Loucy (cell line): ENCODE data around the gene ACVR2A.

Experiments used
- H2AFZ ChIP-seq: fragments of 200-600 bp; sonication (generic); 2 replicates; pipeline ENCODE4 v1.6.0; 2016; ENCODE audit warnings: antibody characterized with exemption, mild to moderate bottlenecking, low read length, moderate library complexity
- H3F3A ChIP-seq: fragments of 200-600 bp; 2 replicates; pipeline ENCODE4 v1.6.0; 2016; ENCODE audit warnings: antibody characterized with exemption, low read depth, mild to moderate bottlenecking
- H3K27me3 ChIP-seq: fragments of 200-600 bp; sonication (generic); 2 replicates; pipeline ENCODE4 v1.6.1; 2014; ENCODE audit warnings: low read length, mild to moderate bottlenecking; ENCODE audit not compliant: insufficient read depth, poor library complexity, severe bottlenecking
- H3K36me3 ChIP-seq: fragments of 200-600 bp; sonication (generic); 2 replicates; pipeline ENCODE4 v1.6.1; 2016; ENCODE audit warnings: low read length; ENCODE audit not compliant: insufficient read depth
- H3K4me1 ChIP-seq: fragments of 200-600 bp; sonication (generic); 2 replicates; pipeline ENCODE4 v1.5.1; 2014; ENCODE audit warnings: low read length, mild to moderate bottlenecking; ENCODE audit not compliant: insufficient read depth, poor library complexity, severe bottlenecking
- H3K4me2 ChIP-seq: fragments of 200-600 bp; sonication (generic); 2 replicates; pipeline ENCODE4 v1.6.0; 2014; ENCODE audit warnings: antibody characterized with exemption, low read length, low read depth, mild to moderate bottlenecking; ENCODE audit not compliant: poor library complexity, severe bottlenecking
- H3K4me3 ChIP-seq: fragments of 200-600 bp; sonication (generic); 2 replicates; pipeline ENCODE4 v1.5.1; 2014; ENCODE audit warnings: low read length, mild to moderate bottlenecking, mixed read lengths; ENCODE audit not compliant: poor library complexity, severe bottlenecking
- H3K79me2 ChIP-seq: fragments of 200-600 bp; sonication (generic); 2 replicates; pipeline ENCODE4 v1.6.1; 2014; ENCODE audit warnings: low read length; ENCODE audit not compliant: insufficient read depth
- H3K9ac ChIP-seq: fragments of 200-600 bp; sonication (generic); 2 replicates; pipeline ENCODE4 v1.6.0; 2014; ENCODE audit warnings: mild to moderate bottlenecking, low read depth, low read length, moderate library complexity; ENCODE audit not compliant: poor library complexity, severe bottlenecking
- H3K9me2 ChIP-seq: fragments of 200-600 bp; sonication (generic); replicated peaks from 2 replicates; pipeline ENCODE4 v1.6.1; 2016; ENCODE audit warnings: low read depth, low read length, mixed read lengths
- H3K9me3 ChIP-seq: fragments of 200-600 bp; sonication (generic); 2 replicates; pipeline ENCODE4 v1.6.1; 2014; ENCODE audit warnings: mild to moderate bottlenecking, antibody characterized with exemption, low read length, low read depth; ENCODE audit not compliant: insufficient read depth
- H4K20me1 ChIP-seq: fragments of 200-600 bp; sonication (generic); 2 replicates; pipeline ENCODE4 v1.6.0; 2014; ENCODE audit warnings: antibody characterized with exemption, low read length, mild to moderate bottlenecking; ENCODE audit not compliant: insufficient read depth, poor library complexity, severe bottlenecking
- CTCF ChIP-seq: fragments of 200-600 bp; sonication (generic); conservative IDR thresholded peaks from 2 replicates; pipeline ENCODE4 v1.5.1; 2014; ENCODE audit warnings: mild to moderate bottlenecking, antibody characterized with exemption, low read length
- EZH2phosphoT487 ChIP-seq: fragments of 200-600 bp; IDR thresholded peaks from 2 replicates; pipeline ENCODE4 v1.6.1; 2018; ENCODE audit warnings: antibody characterized with exemption, mild to moderate bottlenecking, moderate library complexity, borderline replicate concordance

ACVR2A gene

GRCh38 chr2:147854557-147855134 is 9.8 kb downstream of the ACVR2A start:
- Histone ChIP-seq H4K20me1 (no peaks in the 10 kb centered on the region), H3K79me2 (no peaks in the 10 kb centered on the region), H3K9ac (no peak overlapping the region), H3K4me2 (no peak overlapping the region), H3F3A (no peaks in the 10 kb centered on the region), H3K9me3 (no peaks in the 10 kb centered on the region), H3K4me3 (no peak overlapping the region), H3K36me3 (no peaks in the 10 kb centered on the region), H3K27me3 (no peaks in the 10 kb centered on the region), H3K4me1 (no peaks in the 10 kb centered on the region), H2AFZ (no peak overlapping the region), H3K9me2 (no peaks in the 10 kb centered on the region)
- TF ChIP-seq EZH2phosphoT487 (no peak), CTCF (no peak)

GRCh38 chr2:147855316-147855715 is 10.5 kb downstream of the ACVR2A start:
- no peaks in the 10 kb centered on the region for H3K4me1 ChIP-seq
- no peak overlapping the region for H3K9ac ChIP-seq
- no peak overlapping the region for H2AFZ ChIP-seq
- no peak for TF ChIP-seq EZH2phosphoT487
- TF ChIP-seq CTCF: no peak
- H3K36me3 ChIP-seq: no peaks in the 10 kb centered on the region
- H3K27me3 ChIP-seq: no peaks in the 10 kb centered on the region
- H4K20me1 ChIP-seq: no peaks in the 10 kb centered on the region
- no peaks in the 10 kb centered on the region for H3K79me2 ChIP-seq
- no peaks in the 10 kb centered on the region for H3K9me2 ChIP-seq
- H3K4me3 ChIP-seq: no peak overlapping the region
- no peak overlapping the region for H3K4me2 ChIP-seq
- H3K9me3 ChIP-seq: no peaks in the 10 kb centered on the region
- no peaks in the 10 kb centered on the region for H3F3A ChIP-seq

DNA sequence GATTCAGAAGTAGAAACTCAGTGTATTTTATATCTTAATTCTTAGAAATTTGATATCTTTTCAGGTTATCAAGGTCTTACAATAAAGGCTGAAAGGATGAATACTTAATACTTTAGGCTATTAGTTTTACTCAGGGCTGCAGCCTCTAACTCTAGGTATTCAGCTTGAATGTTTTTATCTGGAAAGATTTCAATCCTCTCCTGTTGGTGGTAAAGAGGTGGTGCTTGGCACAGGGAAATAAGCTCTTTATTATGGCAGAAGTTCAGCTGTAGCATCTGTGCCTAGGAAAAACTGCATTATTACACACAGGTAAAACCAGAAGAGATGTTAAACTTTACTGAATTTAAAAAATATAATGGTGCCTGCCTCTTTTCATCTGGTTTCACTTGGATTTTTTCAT is 11.1 kb downstream of the ACVR2A start:
- H3K9me3 ChIP-seq: no peaks in the 10 kb centered on the region
- H4K20me1 ChIP-seq: no peaks in the 10 kb centered on the region
- H3K79me2 ChIP-seq: no peaks in the 10 kb centered on the region
- H3K4me3 ChIP-seq: no peak overlapping the region
- no peaks in the 10 kb centered on the region for H3K9me2 ChIP-seq
- H3K4me2 ChIP-seq: no peak overlapping the region
- no peak overlapping the region for H2AFZ ChIP-seq
- no peak overlapping the region for H3K9ac ChIP-seq
- no peaks in the 10 kb centered on the region for H3K36me3 ChIP-seq
- H3K4me1 ChIP-seq: no peaks in the 10 kb centered on the region
- no peak for TF ChIP-seq CTCF
- TF ChIP-seq EZH2phosphoT487: no peak
- no peaks in the 10 kb centered on the region for H3K27me3 ChIP-seq
- no peaks in the 10 kb centered on the region for H3F3A ChIP-seq
